GM21526 (cell line): Measurements from ENCODE around the gene CCDC122.

ENCODE experiments used
- ATAC-seq: cut with Tn5 transposase; IDR thresholded peaks from one replicate; pipeline ENCODE4 v1.9.1; 2021; ENCODE audit warnings: moderate library complexity; ENCODE audit not compliant: unreplicated experiment, low FRiP score

Gene CCDC122

DNA sequence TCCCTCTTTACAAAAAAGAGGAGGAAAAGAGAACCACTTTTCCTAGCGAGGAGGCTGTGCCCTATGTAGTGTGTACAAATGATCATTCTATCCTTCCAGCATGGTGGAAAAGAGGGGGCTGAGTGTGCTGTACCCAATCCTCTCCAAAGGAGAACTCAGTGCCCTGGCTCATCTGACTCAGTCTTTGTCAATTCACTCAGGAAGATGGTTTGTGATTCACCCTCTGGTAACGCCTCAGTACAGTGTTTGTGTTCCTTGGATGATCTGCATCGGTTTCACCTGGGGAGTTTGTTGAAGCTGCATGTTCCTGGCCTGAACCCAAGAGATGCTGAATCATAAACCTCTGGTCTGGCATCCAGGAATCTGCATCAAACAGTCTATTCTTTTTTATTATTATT is 74.5 kb downstream of the CCDC122 start:
- ATAC-seq = no peak

GRCh38 chr13:43804461-43805070 is 75.0 kb downstream of the CCDC122 start:
- no peak for ATAC-seq

DNA sequence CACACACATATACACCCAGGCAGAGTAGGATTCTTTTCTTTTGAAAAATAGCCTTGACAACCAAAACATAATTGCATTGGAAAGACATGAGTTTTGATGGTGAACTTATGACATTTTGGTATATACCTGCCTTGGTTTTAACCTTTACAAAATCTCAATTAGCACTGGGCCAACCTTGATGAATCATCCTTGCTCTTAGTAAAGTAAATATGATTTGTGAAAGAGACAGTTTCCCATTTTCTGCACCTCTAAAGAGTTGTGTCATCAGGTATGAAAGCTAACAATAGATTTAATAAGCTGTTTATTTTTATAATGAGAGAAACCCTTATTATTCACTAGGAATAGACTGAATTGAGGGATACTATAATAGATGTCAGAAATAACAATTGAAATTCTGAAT is 77.0 kb downstream of the CCDC122 start:
- no peak for ATAC-seq

DNA sequence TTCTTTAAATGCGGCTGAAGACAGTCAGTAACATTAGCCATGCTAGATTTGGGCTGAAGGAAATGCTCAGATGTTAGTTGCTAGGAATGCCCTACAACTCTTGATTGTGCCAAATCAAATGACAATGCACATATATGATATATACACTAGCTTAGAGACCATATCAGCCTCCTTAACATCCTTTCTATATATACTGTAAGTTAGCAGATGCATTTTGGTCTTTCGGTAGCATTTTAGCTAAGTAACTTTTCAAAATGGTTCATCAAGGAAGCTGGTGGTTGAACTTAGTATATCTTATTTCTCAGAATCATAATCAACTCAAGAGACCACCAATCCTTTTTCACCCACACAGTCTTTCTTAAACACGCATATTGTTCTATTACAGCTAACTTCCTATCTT is 78.7 kb downstream of the CCDC122 start:
- no peak for ATAC-seq

DNA sequence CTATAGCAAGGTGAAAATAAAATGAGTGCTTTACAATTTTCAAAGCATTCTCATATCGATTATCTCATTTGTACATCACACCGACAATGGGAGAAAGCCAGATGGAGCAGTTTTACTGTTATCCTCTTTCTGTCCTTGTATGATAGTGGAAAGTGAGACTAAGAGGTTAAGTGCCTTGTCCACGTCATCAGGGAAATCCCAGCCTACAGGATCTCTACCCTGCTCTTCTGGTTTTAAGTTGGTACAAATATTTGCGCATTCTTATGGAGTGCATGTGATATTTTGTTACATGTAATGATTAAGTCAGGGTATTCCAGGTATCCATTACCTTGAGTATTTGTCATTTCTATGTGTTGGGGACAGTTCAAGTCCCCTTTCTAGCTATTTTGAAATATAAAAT is 80.3 kb downstream of the CCDC122 start:
- no peak for ATAC-seq

DNA sequence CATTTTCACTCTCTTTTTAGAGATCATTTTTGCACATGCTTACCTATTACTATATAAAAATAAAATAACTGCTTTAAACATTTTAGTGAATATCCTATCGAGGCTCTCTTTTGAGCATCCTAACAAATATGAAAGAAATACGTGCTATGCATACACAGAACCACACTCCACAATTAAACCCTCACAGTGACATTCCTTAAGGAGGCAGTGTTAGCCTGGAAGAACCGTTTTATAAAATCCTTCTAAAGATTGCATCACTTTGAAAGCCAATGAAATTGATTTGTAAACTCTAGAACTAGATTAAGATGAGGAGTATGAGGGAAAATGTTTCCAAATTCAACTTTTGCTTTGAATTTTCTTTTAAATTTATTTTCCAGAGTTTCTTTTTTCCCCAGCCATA is 81.7 kb downstream of the CCDC122 start:
- no peak for ATAC-seq

- no peak for ATAC-seq
These were observed 82.4 kb downstream of the CCDC122 start for GRCh38 chr13:43797159-43797558.

DNA sequence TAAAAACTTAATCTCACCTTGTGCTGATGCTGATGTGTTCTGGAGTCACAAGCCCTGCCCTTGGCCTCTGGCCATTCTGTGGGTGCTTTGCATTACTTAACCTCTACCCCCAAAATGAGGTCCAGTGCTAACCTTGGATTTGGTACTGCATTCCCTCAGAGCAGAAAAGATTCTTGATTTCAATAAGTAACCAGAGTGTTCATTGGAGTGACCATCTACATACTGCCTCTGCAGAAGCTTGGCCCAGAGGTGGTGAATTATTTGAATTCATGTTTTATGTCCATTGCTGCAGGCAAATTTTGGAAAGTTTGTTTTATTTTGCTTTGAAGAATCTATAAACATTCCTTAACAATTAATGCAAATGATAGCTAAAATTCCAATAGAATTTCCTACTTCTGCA is 85.1 kb downstream of the CCDC122 start:
- ATAC-seq = no peak

- no peak for ATAC-seq
These were observed 87.3 kb downstream of the CCDC122 start for GRCh38 chr13:43792076-43792881.

DNA sequence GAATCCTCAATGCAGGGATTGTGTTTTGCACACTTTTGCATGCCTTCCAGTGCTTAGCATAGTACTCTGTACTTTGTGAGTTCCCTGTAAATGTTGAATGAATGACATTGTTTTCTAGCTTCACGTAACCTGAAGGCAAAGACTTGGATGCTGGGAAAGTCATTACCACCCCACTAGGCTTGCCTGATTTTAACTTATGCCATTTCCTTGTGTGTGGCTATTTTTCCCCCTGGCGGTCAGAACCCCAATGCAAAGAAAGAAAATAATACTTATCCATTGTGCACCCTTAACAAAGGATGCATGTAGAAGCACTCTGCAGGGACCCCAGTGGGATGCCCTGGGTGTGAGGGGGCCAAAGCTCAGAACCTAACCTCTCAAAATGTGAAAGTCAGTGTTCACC is 91.5 kb downstream of the CCDC122 start:
- no peak for ATAC-seq

DNA sequence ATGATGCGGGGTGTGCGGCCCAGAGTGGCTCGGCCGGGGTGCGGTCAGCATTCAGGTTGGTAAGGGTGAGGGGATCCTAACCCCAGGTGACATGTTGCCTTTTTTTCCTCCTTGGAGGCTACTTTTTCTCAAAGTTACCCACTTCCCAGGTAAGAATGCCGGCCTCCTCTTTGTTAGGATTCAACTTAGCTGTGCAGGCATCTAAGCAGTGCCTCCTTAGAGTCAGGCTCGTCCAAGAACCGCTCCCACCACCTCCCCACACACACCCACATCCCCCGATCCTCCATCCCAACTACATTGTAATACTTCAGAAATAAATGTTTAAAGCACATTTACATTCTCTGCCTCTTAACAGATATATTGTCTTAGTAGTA is 92.0 kb downstream of the CCDC122 start:
- ATAC-seq = no peak

- no peak for ATAC-seq
These were observed 92.6 kb downstream of the CCDC122 start, which contains the start of gene ENOX1 for GRCh38 chr13:43786766-43787517. ENOX1 (minus strand) TSS chr13:43786972.

- no peak for ATAC-seq
These were observed 93.1 kb downstream of the CCDC122 start for GRCh38 chr13:43786472-43786765.
